Glutamatergic neuron (in vitro differentiated cells): ENCODE data around the gene CAMK2A. TPM values are rescaled to one million over a fixed set of nuclear protein-coding genes. Genes with fewer than 3 reads are reported as not detected.

ENCODE experiments used
- DNase-seq: peaks from one replicate; pipeline ENCODE4 v3.0.0; 2022
- H3K27ac Mint-ChIP-seq: one replicate; pipeline ENCODE4 v1.8.0; 2020; ENCODE audit warnings: mild to moderate bottlenecking, mixed read lengths, inconsistent platforms; ENCODE audit not compliant: unreplicated experiment
- H3K27me3 Mint-ChIP-seq: one replicate; pipeline ENCODE4 v1.8.0; 2020; ENCODE audit warnings: mild to moderate bottlenecking, moderate library complexity, mixed read lengths, inconsistent platforms; ENCODE audit not compliant: unreplicated experiment
- H3K36me3 Mint-ChIP-seq: one replicate; pipeline ENCODE4 v1.8.0; 2020; ENCODE audit warnings: mild to moderate bottlenecking, mixed read lengths, inconsistent platforms; ENCODE audit not compliant: unreplicated experiment
- H3K4me1 Mint-ChIP-seq: one replicate; pipeline ENCODE4 v1.8.0; 2020; ENCODE audit warnings: mild to moderate bottlenecking, low read depth, mixed read lengths, inconsistent platforms; ENCODE audit not compliant: unreplicated experiment
- H3K4me3 Mint-ChIP-seq: one replicate; pipeline ENCODE4 v1.8.0; 2020; ENCODE audit warnings: mild to moderate bottlenecking, mixed read lengths, inconsistent platforms; ENCODE audit not compliant: unreplicated experiment
- H3K9me3 Mint-ChIP-seq: one replicate; pipeline ENCODE4 v1.8.0; 2020; ENCODE audit warnings: mild to moderate bottlenecking, moderate library complexity, mixed read lengths, inconsistent platforms; ENCODE audit not compliant: unreplicated experiment
- total RNA-seq: library from RNA; stranded (reverse); fragmentation: NEBNext Ultra II Directional; extraction: Animal tissue kit (Norgen Biotek cat#: 25700); gene quantifications from one replicate; pipeline ENCODE4 v1.2.1, GENCODE V29; 2021; ENCODE audit not compliant: unreplicated experiment
- TF ChIP-seq, protein P1 (sequence below): fragments of 200-600 bp; sonication (generic); IDR thresholded peaks from one replicate; pipeline ENCODE4 v1.5.0; 2021; ENCODE audit not compliant: partially characterized antibody, unreplicated experiment

Gene CAMK2A
- total RNA-seq, 1 donor from 2014 or later = 1.1 TPM

- no peak for DNase-seq
- no peaks in the 10 kb centered on the region for H3K36me3 Mint-ChIP-seq
- H3K27me3 Mint-ChIP-seq = peaks cover 6% of the 10 kb centered on the region
- H3K27ac Mint-ChIP-seq = no peak overlapping the region
- H3K4me3 Mint-ChIP-seq = no peak overlapping the region
- TF ChIP-seq, protein P1, sequence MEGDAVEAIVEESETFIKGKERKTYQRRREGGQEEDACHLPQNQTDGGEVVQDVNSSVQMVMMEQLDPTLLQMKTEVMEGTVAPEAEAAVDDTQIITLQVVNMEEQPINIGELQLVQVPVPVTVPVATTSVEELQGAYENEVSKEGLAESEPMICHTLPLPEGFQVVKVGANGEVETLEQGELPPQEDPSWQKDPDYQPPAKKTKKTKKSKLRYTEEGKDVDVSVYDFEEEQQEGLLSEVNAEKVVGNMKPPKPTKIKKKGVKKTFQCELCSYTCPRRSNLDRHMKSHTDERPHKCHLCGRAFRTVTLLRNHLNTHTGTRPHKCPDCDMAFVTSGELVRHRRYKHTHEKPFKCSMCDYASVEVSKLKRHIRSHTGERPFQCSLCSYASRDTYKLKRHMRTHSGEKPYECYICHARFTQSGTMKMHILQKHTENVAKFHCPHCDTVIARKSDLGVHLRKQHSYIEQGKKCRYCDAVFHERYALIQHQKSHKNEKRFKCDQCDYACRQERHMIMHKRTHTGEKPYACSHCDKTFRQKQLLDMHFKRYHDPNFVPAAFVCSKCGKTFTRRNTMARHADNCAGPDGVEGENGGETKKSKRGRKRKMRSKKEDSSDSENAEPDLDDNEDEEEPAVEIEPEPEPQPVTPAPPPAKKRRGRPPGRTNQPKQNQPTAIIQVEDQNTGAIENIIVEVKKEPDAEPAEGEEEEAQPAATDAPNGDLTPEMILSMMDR = no peak
- peaks cover 9% of the 10 kb centered on the region for H3K9me3 Mint-ChIP-seq
- H3K4me1 Mint-ChIP-seq = no peaks in the 10 kb centered on the region
Observed at GRCh38 chr5:150177721-150178120, 111.9 kb downstream of the CAMK2A start.

GRCh38 chr5:150176745-150177477 lies 112.7 kb downstream of the CAMK2A start:
- no peak overlapping the region for H3K27ac Mint-ChIP-seq
- H3K4me3 Mint-ChIP-seq = no peak overlapping the region

DNA sequence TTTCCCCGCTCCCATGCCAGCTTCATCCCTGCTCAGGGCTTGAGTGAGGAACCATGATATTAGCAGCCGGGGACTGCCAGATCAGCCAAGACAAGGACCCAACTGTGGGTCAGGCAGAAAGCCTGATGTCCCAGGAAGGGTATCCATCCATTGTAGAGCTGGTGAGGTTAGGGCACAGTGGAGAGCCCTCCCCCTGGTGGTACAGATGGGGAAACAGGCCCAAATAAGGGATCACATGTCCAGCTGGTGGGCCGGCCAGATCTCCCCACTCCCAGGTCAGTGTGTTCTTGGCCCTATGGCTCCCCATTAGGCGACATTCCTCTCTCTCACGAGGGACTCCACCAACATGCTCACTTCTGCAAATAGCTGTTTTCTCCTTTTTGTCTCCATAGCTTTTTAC lies 114.0 kb downstream of the CAMK2A start:
- no peaks in the 10 kb centered on the region for H3K36me3 Mint-ChIP-seq
- H3K4me1 Mint-ChIP-seq = no peaks in the 10 kb centered on the region
- DNase-seq = no peak
- peaks cover 6% of the 10 kb centered on the region for H3K9me3 Mint-ChIP-seq
- no peak overlapping the region for H3K4me3 Mint-ChIP-seq
- TF ChIP-seq, protein P1 = peak; percentile 57
- H3K27ac Mint-ChIP-seq = no peak overlapping the region
- peaks cover 6% of the 10 kb centered on the region for H3K27me3 Mint-ChIP-seq

More at GRCh38 chr5:150176745-150177477, 112.7 kb downstream of the CAMK2A start:
- DNase-seq = no peak
- H3K4me1 Mint-ChIP-seq = no peaks in the 10 kb centered on the region
- TF ChIP-seq, protein P1 = no peak
- H3K9me3 Mint-ChIP-seq = peaks cover 11% of the 10 kb centered on the region
- H3K27me3 Mint-ChIP-seq = peaks cover 6% of the 10 kb centered on the region
- no peaks in the 10 kb centered on the region for H3K36me3 Mint-ChIP-seq

DNA sequence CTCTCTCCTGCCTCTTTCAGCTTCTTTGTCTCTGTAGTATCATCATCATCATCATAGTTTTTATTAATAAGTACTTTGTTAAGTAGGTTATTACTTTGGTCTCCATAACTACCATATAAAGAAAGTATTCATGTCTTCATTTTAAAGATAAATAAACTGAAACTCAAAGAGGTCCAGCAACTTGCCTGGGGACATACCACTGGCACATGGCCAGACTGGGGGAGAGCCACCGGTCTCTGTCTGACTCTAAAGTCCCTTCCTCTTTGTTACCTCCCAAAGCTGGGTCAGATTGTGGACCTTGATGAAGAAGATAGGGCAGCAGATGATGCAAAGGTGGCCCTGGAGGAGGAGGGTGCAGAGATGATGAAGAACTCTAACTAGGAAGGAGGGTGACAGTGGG lies 114.5 kb downstream of the CAMK2A start:
- no peak overlapping the region for H3K27ac Mint-ChIP-seq
- no peaks in the 10 kb centered on the region for H3K4me1 Mint-ChIP-seq
- H3K27me3 Mint-ChIP-seq = peaks cover 4% of the 10 kb centered on the region
- DNase-seq = no peak
- H3K36me3 Mint-ChIP-seq = no peaks in the 10 kb centered on the region
- TF ChIP-seq, protein P1 = no peak
- H3K9me3 Mint-ChIP-seq = peaks cover 4% of the 10 kb centered on the region
- no peak overlapping the region for H3K4me3 Mint-ChIP-seq

- TF ChIP-seq, protein P1 = no peak
- peaks cover 4% of the 10 kb centered on the region for H3K27me3 Mint-ChIP-seq
- peaks cover 4% of the 10 kb centered on the region for H3K9me3 Mint-ChIP-seq
- H3K4me1 Mint-ChIP-seq = no peaks in the 10 kb centered on the region
- DNase-seq = no peak
- H3K4me3 Mint-ChIP-seq = no peak overlapping the region
- H3K27ac Mint-ChIP-seq = no peak overlapping the region
- H3K36me3 Mint-ChIP-seq = no peaks in the 10 kb centered on the region
Observed at GRCh38 chr5:150174285-150174684, 115.3 kb downstream of the CAMK2A start.
